Upper lobe of left lung (tissue), 6 donors: Measurements from ENCODE around the gene PLEKHA1. TPM values are rescaled to one million over a fixed set of nuclear protein-coding genes. Genes with fewer than 3 reads are reported as not detected.

Experiments
- ATAC-seq, 2 donors: fragments of 200-7000 bp; cut with Tn5 transposase; one replicate each; pipeline ENCODE4 v1.9.1; 2022; ENCODE audit warnings: mild to moderate bottlenecking in 2 of 2, moderate library complexity in 2 of 2; ENCODE audit not compliant: low FRiP score in 2 of 2
- DNase-seq, 2 donors: peaks; one replicate each; pipeline ENCODE4 v3.0.0-alpha.2; 2019 to 2020
- H3K27ac ChIP-seq, 4 donors: fragments of 200-600 bp; sonication (generic); one replicate each; pipeline ENCODE4 v1.5.1; 2016 to 2019
- H3K27me3 ChIP-seq, 4 donors: fragments of 200-600 bp; sonication (generic); one replicate each; pipeline ENCODE4 v1.5.1; 2017 to 2019
- H3K36me3 ChIP-seq, 4 donors: fragments of 200-600 bp; sonication (generic); one replicate each; pipeline ENCODE4 v1.5.1; 2016 to 2019
- H3K4me1 ChIP-seq, 4 donors: fragments of 200-600 bp; sonication (generic); one replicate each; pipeline ENCODE4 v1.5.1; 2018 to 2019
- H3K4me3 ChIP-seq, 4 donors: fragments of 200-600 bp; sonication (generic); one replicate each; pipeline ENCODE4 v1.5.1; 2017 to 2019; ENCODE audit warnings: mild to moderate bottlenecking in 2 of 4, moderate library complexity in 1 of 4
- H3K9me3 ChIP-seq, 4 donors: fragments of 200-600 bp; sonication (generic); one replicate each; pipeline ENCODE4 v1.5.1; 2018 to 2019
- EP300 ChIP-seq, 4 donors: sonication (generic); formaldehyde crosslinking; IDR thresholded peaks; one replicate each; pipeline ENCODE4 v1.5.1; 2017; ENCODE audit warnings: antibody characterized with exemption in 4 of 4, control low read depth in 2 of 4
- POLR2A ChIP-seq, 4 donors: fragments of 450-650 bp; IDR thresholded peaks; one replicate each; pipeline ENCODE4 v1.5.1; 2016 to 2017; ENCODE audit warnings: antibody characterized with exemption in 4 of 4, mild to moderate bottlenecking in 2 of 4
- POLR2AphosphoS5 ChIP-seq, 2 donors: sonication (generic); formaldehyde crosslinking; IDR thresholded peaks; one replicate each; pipeline ENCODE4 v1.5.1; 2017; ENCODE audit warnings: antibody characterized with exemption in 2 of 2
- WGBS, 2 donors: methylation state at CpG; one replicate each; pipeline ENCODE4 v1.1.5; 2017 to 2018; 5-methylcytosine and 5-hydroxymethylcytosine counted together
- total RNA-seq, 6 donors: library from RNA; depleted of rRNA in 4 of 6; stranded (reverse); fragments of >200 nt in 4 of 6; gene quantifications; one replicate each; pipeline versions ENCODE4 v1.1.0 to v1.2.1, GENCODE V29; 2016 to 2021
- TF ChIP-seq, protein P1 (sequence below), 6 experiments: fragments of 450-650 bp in 4 of 6; fragments of 200-600 bp in 2 of 6; sonication (generic) in 2 of 6; IDR thresholded peaks; one replicate each; pipeline ENCODE4 v1.5.1; 2016 to 2019; ENCODE audit warnings: antibody characterized with exemption in 6 of 6
- donor health status: DM: no; HTN: no; CAD: no; lungs with moderate emphysema.
- donor health status: DM: no; HTN: yes; CAD: no; lungs with severe emphysema.

The PLEKHA1 gene
- total RNA-seq, 6 donors from 2014 or later = 29.5 to 78.4 (median 43.7) TPM

DNA sequence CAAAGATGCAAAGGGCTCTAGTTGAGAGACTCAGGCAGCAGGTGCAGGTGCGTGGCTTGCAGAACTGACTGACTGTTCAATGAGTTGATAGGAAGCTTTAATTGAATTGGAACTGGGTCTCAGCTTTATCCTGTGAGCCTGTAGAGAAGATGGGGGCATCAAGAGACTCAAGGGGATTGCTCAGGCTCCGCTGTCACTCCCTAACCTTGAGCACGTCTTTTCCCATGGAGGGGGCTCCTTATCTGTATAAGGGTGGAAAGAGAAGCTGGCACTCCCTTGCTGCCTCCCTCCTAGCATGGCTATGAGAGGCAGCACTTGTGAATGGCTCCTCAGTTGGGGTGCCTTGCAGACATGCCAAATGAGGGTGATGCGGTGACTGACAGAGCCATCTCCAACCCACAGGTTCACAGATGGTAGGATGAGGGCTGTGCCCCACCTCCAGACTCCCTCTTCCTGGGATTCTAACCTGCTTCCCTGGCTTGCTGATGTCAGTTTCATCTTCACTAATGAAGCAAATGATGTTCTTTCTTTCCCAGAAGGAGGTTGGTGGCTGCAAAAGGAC, 12.4 kb upstream of the PLEKHA1 start:
- Histone ChIP-seq H3K27ac (no peak overlapping the region), H3K36me3 (no peaks in the 10 kb centered on the region), H3K9me3 (no peaks in the 10 kb centered on the region), H3K4me1 (peaks cover 0 to 7% (median 0%) of the 10 kb centered on the region in 4 donors), H3K27me3 (no peaks in the 10 kb centered on the region), H3K4me3 (no peak overlapping the region)
- DNase-seq (no peak), ATAC-seq (no peak)
- 89 to 94% methylated on average over 4 of the region's 4 CpGs for WGBS, 2 donors
- TF ChIP-seq EP300 (IDR thresholded peaks at IDR 0.05) (no peak), POLR2A (IDR thresholded peaks at IDR 0.05) (no peak), POLR2AphosphoS5 (IDR thresholded peaks at IDR 0.05) (no peak)
- TF ChIP-seq, protein P1, sequence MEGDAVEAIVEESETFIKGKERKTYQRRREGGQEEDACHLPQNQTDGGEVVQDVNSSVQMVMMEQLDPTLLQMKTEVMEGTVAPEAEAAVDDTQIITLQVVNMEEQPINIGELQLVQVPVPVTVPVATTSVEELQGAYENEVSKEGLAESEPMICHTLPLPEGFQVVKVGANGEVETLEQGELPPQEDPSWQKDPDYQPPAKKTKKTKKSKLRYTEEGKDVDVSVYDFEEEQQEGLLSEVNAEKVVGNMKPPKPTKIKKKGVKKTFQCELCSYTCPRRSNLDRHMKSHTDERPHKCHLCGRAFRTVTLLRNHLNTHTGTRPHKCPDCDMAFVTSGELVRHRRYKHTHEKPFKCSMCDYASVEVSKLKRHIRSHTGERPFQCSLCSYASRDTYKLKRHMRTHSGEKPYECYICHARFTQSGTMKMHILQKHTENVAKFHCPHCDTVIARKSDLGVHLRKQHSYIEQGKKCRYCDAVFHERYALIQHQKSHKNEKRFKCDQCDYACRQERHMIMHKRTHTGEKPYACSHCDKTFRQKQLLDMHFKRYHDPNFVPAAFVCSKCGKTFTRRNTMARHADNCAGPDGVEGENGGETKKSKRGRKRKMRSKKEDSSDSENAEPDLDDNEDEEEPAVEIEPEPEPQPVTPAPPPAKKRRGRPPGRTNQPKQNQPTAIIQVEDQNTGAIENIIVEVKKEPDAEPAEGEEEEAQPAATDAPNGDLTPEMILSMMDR (IDR thresholded peaks at IDR 0.05) = no peak

DNA sequence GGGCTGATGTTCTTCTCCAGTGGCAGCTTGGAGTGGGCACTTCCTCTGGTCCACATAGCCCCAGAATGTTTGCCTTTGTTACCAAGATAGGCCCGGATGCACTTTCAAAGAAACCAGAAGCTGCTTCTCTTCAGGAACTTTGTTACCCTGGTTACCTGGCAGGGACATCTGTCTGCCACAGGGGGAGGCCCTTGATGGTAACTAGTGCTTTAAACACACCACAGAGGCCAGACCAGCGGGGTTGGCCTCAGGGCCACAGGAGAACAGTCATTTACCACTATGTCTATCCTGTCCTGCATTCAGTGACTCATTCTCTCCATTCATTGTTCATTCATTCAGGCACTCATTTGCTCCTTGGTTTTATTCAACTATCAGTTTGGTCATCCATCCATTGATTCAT, 11.9 kb upstream of the PLEKHA1 start:
- Histone ChIP-seq H3K4me3 (no peak overlapping the region), H3K36me3 (no peaks in the 10 kb centered on the region), H3K27ac (no peak overlapping the region), H3K9me3 (no peaks in the 10 kb centered on the region), H3K27me3 (no peaks in the 10 kb centered on the region), H3K4me1 (peaks cover 0 to 7% (median 0%) of the 10 kb centered on the region in 4 donors)
- WGBS, 2 donors = 34 to 48% methylated on average over 2 of the region's 2 CpGs
- DNase-seq (no peak), ATAC-seq (no peak)
- TF ChIP-seq POLR2AphosphoS5 (IDR thresholded peaks at IDR 0.05) (no peak), POLR2A (IDR thresholded peaks at IDR 0.05) (no peak), EP300 (IDR thresholded peaks at IDR 0.05) (no peak)
- TF ChIP-seq, protein P1 (IDR thresholded peaks at IDR 0.05) = no peak

DNA sequence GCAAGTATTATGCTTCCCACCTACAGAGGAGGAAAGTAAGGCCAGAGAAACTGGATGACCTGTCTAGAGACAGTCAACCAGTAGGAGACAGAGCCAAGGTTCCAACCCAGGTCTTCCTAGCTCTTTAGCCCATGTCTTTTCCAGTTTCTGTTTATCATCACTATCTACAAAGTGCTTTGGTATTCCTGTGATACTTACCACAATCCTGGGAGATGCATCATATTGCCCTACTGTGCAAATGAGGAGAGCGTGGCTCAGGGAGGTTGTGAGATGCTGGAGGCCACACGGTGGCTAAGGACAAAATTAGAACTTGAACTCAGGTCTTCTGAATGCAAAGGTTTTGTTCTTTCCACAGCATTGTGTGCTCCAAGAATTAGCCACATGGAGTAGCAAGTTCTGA, 11.2 kb upstream of the PLEKHA1 start:
- no peaks in the 10 kb centered on the region for H3K27me3 ChIP-seq
- whole genome bisulfite sequencing, 2 donors = 82 to 91% methylated on average over 2 of the region's 2 CpGs
- H3K36me3 ChIP-seq = no peaks in the 10 kb centered on the region
- TF ChIP-seq, protein P1 (IDR thresholded peaks at IDR 0.05) = no peak
- TF ChIP-seq POLR2A (IDR thresholded peaks at IDR 0.05) = no peak
- no peak for TF ChIP-seq EP300 (IDR thresholded peaks at IDR 0.05)
- no peak for TF ChIP-seq POLR2AphosphoS5 (IDR thresholded peaks at IDR 0.05)
- ATAC-seq (no peak), DNase-seq (no peak)
- H3K27ac ChIP-seq = no peak overlapping the region
- H3K4me1 ChIP-seq = peaks cover 0 to 7% (median 0%) of the 10 kb centered on the region in 4 donors
- no peak overlapping the region for H3K4me3 ChIP-seq
- H3K9me3 ChIP-seq = no peaks in the 10 kb centered on the region

DNA sequence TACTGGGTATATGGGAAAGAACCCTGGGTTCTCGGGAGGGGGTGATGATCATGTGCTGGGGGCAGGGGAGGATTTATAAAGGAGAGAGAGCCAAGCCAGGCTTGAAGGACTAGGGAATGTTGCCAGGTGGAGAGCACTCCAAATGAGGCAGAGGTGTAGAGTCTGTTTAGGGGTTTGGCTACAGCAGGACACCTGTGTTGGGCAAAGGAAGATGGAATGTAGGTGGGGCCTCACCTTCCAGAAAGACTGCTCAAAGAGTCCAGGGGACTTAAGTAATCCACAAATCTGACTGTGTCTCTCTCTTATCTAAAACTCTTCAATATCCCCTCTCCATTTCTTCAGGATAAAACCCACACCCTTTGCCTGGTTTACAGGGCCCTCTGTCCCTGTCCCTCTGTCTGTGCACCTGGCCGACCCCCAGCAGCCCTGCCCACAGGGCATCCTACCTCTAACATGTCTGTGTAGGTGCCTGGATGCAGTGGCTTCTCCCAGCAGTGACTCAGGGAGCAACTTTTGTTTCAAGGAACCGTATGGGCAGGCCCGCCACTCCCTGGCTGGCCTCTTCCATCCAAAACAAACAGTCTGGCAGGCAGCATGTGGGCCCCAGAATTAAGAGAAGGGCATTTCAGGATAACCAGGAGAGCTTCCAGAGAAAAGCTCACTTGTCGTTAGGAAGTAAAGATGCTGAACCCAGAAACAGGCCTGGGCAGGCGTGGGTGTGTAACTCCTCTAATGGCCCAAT, 10.6 kb upstream of the PLEKHA1 start:
- Histone ChIP-seq H3K27me3 (no peaks in the 10 kb centered on the region), H3K27ac (peak overlapping the region in 2 of 4 donors; percentile 0 to 33), H3K4me1 (peaks cover 0 to 7% (median 0%) of the 10 kb centered on the region in 4 donors), H3K9me3 (no peaks in the 10 kb centered on the region), H3K36me3 (no peaks in the 10 kb centered on the region), H3K4me3 (no peak overlapping the region)
- TF ChIP-seq EP300 (IDR thresholded peaks at IDR 0.05) (no peak), POLR2A (IDR thresholded peaks at IDR 0.05) (no peak)
- TF ChIP-seq, protein P1 (IDR thresholded peaks at IDR 0.05) = no peak
- DNase-seq (no peak), ATAC-seq (peak in 1 of 2 donors; percentile 34)
- WGBS, 2 donors = 64 to 65% methylated on average over 6 of the region's 6 CpGs
